Suprapubic skin (tissue), 2 donors: ENCODE measurements around the gene CLPX.

Experiments used
- EP300 ChIP-seq: sonication (generic); formaldehyde crosslinking; IDR thresholded peaks from one replicate; pipeline ENCODE4 v1.6.1; 2017; ENCODE audit warnings: antibody characterized with exemption
- POLR2A ChIP-seq, 2 donors: fragments of 450-650 bp; IDR thresholded peaks; one replicate each; pipeline ENCODE4 v1.6.1; 2017; ENCODE audit warnings: antibody characterized with exemption in 2 of 2, mild to moderate bottlenecking in 2 of 2, moderate library complexity in 2 of 2

- TF ChIP-seq POLR2A (IDR thresholded peaks at IDR 0.05) (no peak), EP300 (no peak)
Observed at GRCh38 chr15:65207280-65207840, 22.2 kb upstream of the CLPX start.
